Measurements from ENCODE around the gene IFT43.

DNA sequence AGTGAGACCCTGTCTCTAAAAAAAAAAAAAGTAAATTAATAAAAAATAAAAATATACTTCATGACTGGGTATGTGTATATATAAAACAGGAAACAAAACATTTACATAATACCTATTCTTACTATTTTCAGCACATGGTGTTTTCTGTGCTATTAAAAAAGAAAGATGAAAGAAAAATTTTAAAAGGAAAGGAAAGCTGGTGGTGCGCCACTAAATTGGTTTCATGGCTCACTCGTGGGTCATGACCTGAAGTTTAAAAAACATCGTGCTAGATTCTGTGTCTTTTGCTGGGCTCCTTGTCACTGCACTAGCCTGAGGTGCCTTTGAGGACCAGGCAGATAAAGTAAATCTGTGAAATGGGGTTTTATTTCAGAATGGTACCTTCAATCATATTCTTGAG is 69.8 kb downstream of the IFT43 start:
- TF ChIP-seq POLR2A (IDR thresholded peaks at IDR 0.05; ENCODE audit: low read length) (no peak), GATA1 (IDR thresholded peaks at IDR 0.05; ENCODE audit: low read depth, low read length) (no peak)

Measured in erythroblast (primary cell).